ENCODE data around the gene ZBTB46. TPM values are rescaled to one million over a fixed set of nuclear protein-coding genes. Genes with fewer than 3 reads are reported as not detected.

The ZBTB46 gene
- total RNA-seq, 2 experiments from 2014 or later, result 0.67 to 1.3 TPM

GRCh38 chr20:63748070-63748933 lies 82.8 kb downstream of the ZBTB46 start:
- no peaks in the 10 kb centered on the region for H3K9me2 ChIP-seq (ENCODE audit: insufficient read depth, low read length)
- H3K4me2 ChIP-seq (ENCODE audit: low read length), result peak overlapping the region; percentile 49
- ChIA-PET CTCF (ENCODE audit: unreplicated experiment) (no interaction called here), POLR2A (interaction anchor here (1.0 kb wide), 1 partner anchor 12 kb away, joined by 4 read pairs; the partner anchor contains the start of gene LIME1)
- TF ChIP-seq CTCF (conservative IDR thresholded peaks at IDR 0.05; ENCODE audit: low read length), result no peak
- no peak for TF ChIP-seq EZH2phosphoT487 (IDR thresholded peaks at IDR 0.05; ENCODE audit: borderline replicate concordance, low read depth, low read length)
- H3K79me2 ChIP-seq (ENCODE audit: insufficient read depth, low read depth, low read length), result no peaks in the 10 kb centered on the region
- H4K20me1 ChIP-seq (ENCODE audit: insufficient read depth, low read length), result no peaks in the 10 kb centered on the region
- peaks cover 28% of the 10 kb centered on the region for H3K4me1 ChIP-seq (ENCODE audit: insufficient read depth, low read length, poor library complexity, severe bottlenecking)
- H3K27ac ChIP-seq (ENCODE audit: low read depth, low read length, poor library complexity, severe bottlenecking), result peak overlapping the region; percentile 60
- no TSS peak for BruUV-seq (replicated peaks)
- H2AFZ ChIP-seq (ENCODE audit: low read length), result peak overlapping the region; percentile 40; the same call in 1 of the 2 replicates
- intact Hi-C loops (cut with micrococcal nuclease; ENCODE audit: unreplicated experiment), result no loop called here
- H3K36me3 ChIP-seq (ENCODE audit: insufficient read depth, low read length), result peaks cover 10% of the 10 kb centered on the region; the same call in 1 of the 2 replicates
- no peak overlapping the region for H3K4me3 ChIP-seq (ENCODE audit: low read depth, low read length, poor library complexity, severe bottlenecking)
- no peaks in the 10 kb centered on the region for H3K9me3 ChIP-seq (ENCODE audit: low read length)
- DNase-seq (ENCODE audit: low spot score), result no peak

- Histone ChIP-seq H3K4me1 (ENCODE audit: insufficient read depth, low read length, poor library complexity, severe bottlenecking) (peaks cover 28% of the 10 kb centered on the region), H3K9me3 (ENCODE audit: low read length) (no peaks in the 10 kb centered on the region), H3K4me3 (ENCODE audit: low read depth, low read length, poor library complexity, severe bottlenecking) (no peak overlapping the region), H4K20me1 (ENCODE audit: insufficient read depth, low read length) (no peaks in the 10 kb centered on the region), H2AFZ (ENCODE audit: low read length) (peak overlapping the region; percentile 40; the same call in 1 of the 2 replicates), H3K27ac (ENCODE audit: low read depth, low read length, poor library complexity, severe bottlenecking) (peak overlapping the region; percentile 60), H3K36me3 (ENCODE audit: insufficient read depth, low read length) (peaks cover 14% of the 10 kb centered on the region), H3K9me2 (ENCODE audit: insufficient read depth, low read length) (no peaks in the 10 kb centered on the region), H3K79me2 (ENCODE audit: insufficient read depth, low read depth, low read length) (no peaks in the 10 kb centered on the region), H3K4me2 (ENCODE audit: low read length) (peak overlapping the region; percentile 49)
- BruUV-seq (replicated peaks), result no TSS peak
- TF ChIP-seq EZH2phosphoT487 (IDR thresholded peaks at IDR 0.05; ENCODE audit: borderline replicate concordance, low read depth, low read length) (no peak), CTCF (conservative IDR thresholded peaks at IDR 0.05; ENCODE audit: low read length) (no peak)
- DNase-seq (ENCODE audit: low spot score), result peak; percentile 87
- ChIA-PET CTCF (ENCODE audit: unreplicated experiment) (no interaction called here), POLR2A (interaction anchor here (1.0 kb wide), 1 partner anchor 11 kb away, joined by 4 read pairs; the partner anchor contains the start of gene LIME1)
- intact Hi-C loops (cut with micrococcal nuclease; ENCODE audit: unreplicated experiment), result loop anchor here (2.0 kb wide), 1 partner anchor 41 kb away; the partner anchor contains the start of gene ARFRP1
These were observed 83.4 kb downstream of the ZBTB46 start for GRCh38 chr20:63747622-63748069.

Data from OCI-LY7 (cell line).